Adrenal gland (tissue), 12 donors: Measurements from ENCODE around the gene DEPP1. TPM values are rescaled to one million over a fixed set of nuclear protein-coding genes. Genes with fewer than 3 reads are reported as not detected.

Experiments used
- DNase-seq, 7 donors: peaks; one replicate each; pipeline ENCODE4 v3.0.0-alpha.2; 2019 to 2020
- H3K27ac ChIP-seq, 5 donors: fragments of 200-600 bp; sonication (generic) in 4 of 5; 1 replicate in 3 of 5; 2 replicates in 2 of 5; pipeline versions ENCODE4 v1.5.1 to v1.8.0; 2016 to 2020; ENCODE audit warnings: mild to moderate bottlenecking in 1 of 5
- H3K27me3 ChIP-seq: fragments of 200-600 bp; 2 replicates; pipeline ENCODE4 v1.8.0; 2021
- H3K36me3 ChIP-seq, 2 donors: fragments of 200-600 bp; replicated peaks in 1 of 2; 1 replicate in 1 of 2; 2 replicates in 1 of 2; pipeline versions ENCODE4 v1.5.1 to v1.8.0; 2018 to 2022
- H3K4me1 ChIP-seq, 2 donors: fragments of 200-600 bp; replicated peaks in 1 of 2; 1 replicate in 1 of 2; 2 replicates in 1 of 2; pipeline versions ENCODE4 v1.5.1 to v1.8.0; 2018 to 2021
- H3K4me3 ChIP-seq, 4 donors: fragments of 200-600 bp; sonication (generic) in 3 of 4; one replicate each; pipeline ENCODE4 v1.5.1; 2016 to 2018
- H3K9me3 ChIP-seq, 3 donors: fragments of 200-600 bp; sonication (generic) in 1 of 3; replicated peaks in 1 of 3; 1 replicate in 2 of 3; 2 replicates in 1 of 3; pipeline versions ENCODE4 v1.5.1 to v1.8.0; 2016 to 2021
- CTCF ChIP-seq, 6 experiments: fragments of 450-650 bp in 4 of 6; fragments of 200-600 bp in 2 of 6; sonication (generic) in 1 of 6; IDR thresholded peaks; 1 replicate in 5 of 6; 2 replicates in 1 of 6; pipeline versions ENCODE4 v1.5.1 to v1.8.0; 2016 to 2021; ENCODE audit warnings: antibody characterized with exemption in 6 of 6, mild to moderate bottlenecking in 2 of 6, moderate library complexity in 1 of 6
- POLR2A ChIP-seq, 2 donors: fragments of 450-650 bp; IDR thresholded peaks; one replicate each; pipeline ENCODE4 v1.6.1; 2017; ENCODE audit warnings: antibody characterized with exemption in 2 of 2, mild to moderate bottlenecking in 2 of 2, moderate library complexity in 1 of 2
- WGBS, 4 donors: extraction: QIAGEN DNeasy Blood & Tissue Kit in 2 of 4; methylation state at CpG; one replicate each; pipeline versions ENCODE4 v1.1.5 to v1.1.7; 2013 to 2017; 5-methylcytosine and 5-hydroxymethylcytosine counted together
- intact Hi-C, 2 donors: fragments of 100-400 bp; cut with DNase I; formaldehyde crosslinking; loops; one replicate each; pipeline versions ENCODE4 v1.14.1 to v1.15.0; 2022 to 2023
- polyA plus RNA-seq, 3 donors: library from polyadenylated mRNA; stranded (reverse); fragments of 200-250 nt in 2 of 3; fragments of 350-450 nt in 1 of 3; fragmentation: Illumina TruSeq in 1 of 3; extraction: RNeasy Lipid Tissue Mini Kit (QIAGEN cat#74804) in 1 of 3; gene quantifications; one replicate each; pipeline ENCODE4 v1.2.3, GENCODE V29; 2013 to 2014
- total RNA-seq, 9 donors: library from RNA; depleted of rRNA in 4 of 9; stranded (reverse); fragments of >200 nt in 4 of 9; fragments of 120-200 nt in 1 of 9; fragmentation: NEBNext Ultra II Directional in 1 of 9; extraction: Animal tissue kit (Norgen Biotek cat#: 25700) in 1 of 9; gene quantifications; one replicate each; pipeline versions ENCODE4 v1.1.0 to v1.2.4, GENCODE V29; 2013 to 2023
- donor health status: healthy with polysubstance abuse.
- donor health status: Bipolar disorder and iron deficiency.
- donor health status: DM: yes; HTN: yes; CAD: no.
- donor health status: DM: no; HTN: no; CAD: no.
- donor health status: DM: no; HTN: no; CAD: no.
- donor health status: DM: yes; HTN: yes; CAD: no.

The DEPP1 gene
- total and polyA plus RNA-seq, 12 donors, result 7.4 to 179 (median 53.9) TPM

GRCh38 chr10:44951576-44952226, 26.9 kb downstream of the DEPP1 start:
- Histone ChIP-seq H3K36me3 (peaks cover 0 to 5% of the 10 kb centered on the region in 2 donors), H3K4me3 (no peak overlapping the region), H3K27me3 (no peaks in the 10 kb centered on the region), H3K4me1 (peaks cover 0 to 7% of the 10 kb centered on the region in 2 donors), H3K27ac (no peak overlapping the region), H3K9me3 (no peaks in the 10 kb centered on the region)
- DNase-seq, result peak in 1 of 7 donors; percentile 36
- intact Hi-C loops, result no loop called here
- 81 to 88% (median 86%) methylated on average over 7 of the region's 7 CpGs for WGBS, 4 donors
- TF ChIP-seq CTCF (IDR thresholded peaks at IDR 0.05) (no peak), POLR2A (IDR thresholded peaks at IDR 0.05) (no peak)

GRCh38 chr10:44950326-44951225, 28.0 kb downstream of the DEPP1 start:
- DNase-seq, result peak in 1 of 7 donors; percentile 31
- no peak overlapping the region for H3K4me3 ChIP-seq
- H3K36me3 ChIP-seq, result no peaks in the 10 kb centered on the region
- no peaks in the 10 kb centered on the region for H3K9me3 ChIP-seq
- H3K4me1 ChIP-seq, result peaks cover 0 to 7% of the 10 kb centered on the region in 2 donors
- 90 to 94% (median 92%) methylated on average over 8 to 10 of the region's 10 CpGs for WGBS, 4 donors
- no peak overlapping the region for H3K27ac ChIP-seq
- H3K27me3 ChIP-seq, result no peaks in the 10 kb centered on the region
- TF ChIP-seq CTCF (IDR thresholded peaks at IDR 0.05) (no peak), POLR2A (IDR thresholded peaks at IDR 0.05) (no peak)
- intact Hi-C loops, result no loop called here

DNA sequence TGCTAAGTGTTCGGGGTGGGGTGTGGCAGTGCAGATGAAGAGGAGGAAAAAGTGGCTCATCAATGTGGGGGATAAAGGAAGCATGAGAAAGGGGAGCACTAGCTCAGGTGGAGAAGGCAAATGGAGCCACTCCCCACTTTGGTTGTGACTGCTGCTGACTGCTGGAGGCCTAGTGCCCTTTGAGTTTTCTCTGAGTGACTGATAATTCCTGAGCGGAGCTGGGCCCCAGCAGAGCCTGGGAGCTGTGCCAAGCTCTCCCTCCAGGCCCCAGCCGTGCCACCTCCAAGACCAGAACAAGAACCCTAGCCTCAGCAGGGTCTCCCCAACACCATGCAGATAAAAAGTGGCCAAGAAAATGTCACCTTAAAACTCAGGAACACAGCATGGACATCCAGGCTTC, 28.7 kb downstream of the DEPP1 start:
- 58 to 88% (median 75%) methylated on average over 3 of the region's 3 CpGs for WGBS, 4 donors
- TF ChIP-seq CTCF (IDR thresholded peaks at IDR 0.05), result no peak
- TF ChIP-seq POLR2A (IDR thresholded peaks at IDR 0.05), result no peak
- no peaks in the 10 kb centered on the region for H3K9me3 ChIP-seq
- peaks cover 0 to 7% of the 10 kb centered on the region in 2 donors for H3K4me1 ChIP-seq
- no peak overlapping the region for H3K4me3 ChIP-seq
- no peak overlapping the region for H3K27ac ChIP-seq
- H3K36me3 ChIP-seq, result no peaks in the 10 kb centered on the region
- peak in 1 of 7 donors; percentile 47 for DNase-seq
- intact Hi-C loops, result no loop called here
- H3K27me3 ChIP-seq, result no peaks in the 10 kb centered on the region

GRCh38 chr10:44949127-44949802, 29.3 kb downstream of the DEPP1 start:
- intact Hi-C loops, result no loop called here
- H3K4me3 ChIP-seq, result no peak overlapping the region
- H3K27ac ChIP-seq, result no peak overlapping the region
- TF ChIP-seq POLR2A (IDR thresholded peaks at IDR 0.05) (no peak), CTCF (IDR thresholded peaks at IDR 0.05) (no peak)
- H3K36me3 ChIP-seq, result no peaks in the 10 kb centered on the region
- no peaks in the 10 kb centered on the region for H3K9me3 ChIP-seq
- H3K4me1 ChIP-seq, result peaks cover 0 to 7% of the 10 kb centered on the region in 2 donors
- peak in 1 of 7 donors; percentile 23 for DNase-seq
- H3K27me3 ChIP-seq, result no peaks in the 10 kb centered on the region
- 65 to 87% (median 84%) methylated on average over 5 of the region's 5 CpGs for WGBS, 4 donors
